SIG-M5 treated with dmso at 0.1 percent for 504 hours (cell line): ENCODE measurements around the gene PFN2.
A peak's percentile ranks its signal among the peaks of the same experiment; 100 is the strongest.
"Not testable (repeated sequence)": the region's sequence is repeated elsewhere in the genome, so short reads cannot be mapped to it uniquely, and the experiment has no call there.

ENCODE experiments used
- DNase-seq: peaks from one replicate; lab custom pipeline; 2025; ENCODE audit not compliant: unreplicated experiment; lab: John Stamatoyannopoulos, UW

PFN2 gene

GRCh38 chr3:149970716-149971402 is at the start of gene PFN2:
PFN2 (minus strand) TSS chr3:149970895; CDS start chr3:149970856, 39 bp downstream.
- DNase-seq: peak; percentile 38

GRCh38 chr3:150015901-150016300 is 45.2 kb upstream of the PFN2 start:
- DNase-seq: no peak

- DNase-seq: no peak
Measured at GRCh38 chr3:150014782-150015181, 44.1 kb upstream of the PFN2 start.

- DNase-seq: no peak
Measured at GRCh38 chr3:150013801-150014200, 43.1 kb upstream of the PFN2 start.

- DNase-seq: no peak
Measured at GRCh38 chr3:150006794-150007193, 36.1 kb upstream of the PFN2 start.

GRCh38 chr3:150005243-150006112 is 34.8 kb upstream of the PFN2 start:
- no peak for DNase-seq

- no peak for DNase-seq
Measured at GRCh38 chr3:150000641-150001040, 29.9 kb upstream of the PFN2 start.

GRCh38 chr3:149999421-149999820 is 28.7 kb upstream of the PFN2 start:
- no peak for DNase-seq

- DNase-seq: no peak
Measured at GRCh38 chr3:149998946-149999345, 28.3 kb upstream of the PFN2 start.

- no peak for DNase-seq
Measured at GRCh38 chr3:149992416-149993058, 21.8 kb upstream of the PFN2 start.

- no peak for DNase-seq
Measured at GRCh38 chr3:149990423-149990948, 19.8 kb upstream of the PFN2 start.

- no peak for DNase-seq
Measured at GRCh38 chr3:149989307-149989706, 18.6 kb upstream of the PFN2 start.

- no peak for DNase-seq
Measured at GRCh38 chr3:149983628-149984027, 12.9 kb upstream of the PFN2 start.

GRCh38 chr3:149983053-149983452 is 12.4 kb upstream of the PFN2 start:
- not testable (repeated sequence) for DNase-seq

GRCh38 chr3:149981979-149982378 is 11.3 kb upstream of the PFN2 start:
- not testable (repeated sequence) for DNase-seq

GRCh38 chr3:149977386-149977785 is 6.7 kb upstream of the PFN2 start:
- DNase-seq: no peak

- peak; percentile 22 for DNase-seq
Measured at GRCh38 chr3:149975919-149976318, 5.2 kb upstream of the PFN2 start.

GRCh38 chr3:149971403-149972075 is 844 bp upstream of the PFN2 start:
- DNase-seq: peak; percentile 40

GRCh38 chr3:149969940-149970715 is 567 bp downstream of the PFN2 start:
- peak; percentile 18 for DNase-seq
